HL-60 (cell line): ENCODE measurements around the gene TIE1.

ENCODE experiments used
- GABPA ChIP-seq: IDR thresholded peaks from 2 replicates; pipeline ENCODE4 v1.6.1; 2012; ENCODE audit warnings: low read depth
- POLR2AphosphoS5 ChIP-seq: IDR thresholded peaks from 2 replicates; pipeline ENCODE4 v1.6.1; 2012; ENCODE audit warnings: low read depth
- SPI1 ChIP-seq: IDR thresholded peaks from 2 replicates; pipeline ENCODE4 v1.6.1; 2012; ENCODE audit warnings: low read depth, mild to moderate bottlenecking, borderline replicate concordance
- TF ChIP-seq, protein P1 (sequence below): IDR thresholded peaks from one replicate; pipeline ENCODE4 v1.5.1; 2011; ENCODE audit warnings: low read length, control low read depth, inconsistent platforms; ENCODE audit not compliant: insufficient read depth

GRCh38 chr1:43253876-43254275 is 46.9 kb upstream of the TIE1 start:
- TF ChIP-seq, protein P1, sequence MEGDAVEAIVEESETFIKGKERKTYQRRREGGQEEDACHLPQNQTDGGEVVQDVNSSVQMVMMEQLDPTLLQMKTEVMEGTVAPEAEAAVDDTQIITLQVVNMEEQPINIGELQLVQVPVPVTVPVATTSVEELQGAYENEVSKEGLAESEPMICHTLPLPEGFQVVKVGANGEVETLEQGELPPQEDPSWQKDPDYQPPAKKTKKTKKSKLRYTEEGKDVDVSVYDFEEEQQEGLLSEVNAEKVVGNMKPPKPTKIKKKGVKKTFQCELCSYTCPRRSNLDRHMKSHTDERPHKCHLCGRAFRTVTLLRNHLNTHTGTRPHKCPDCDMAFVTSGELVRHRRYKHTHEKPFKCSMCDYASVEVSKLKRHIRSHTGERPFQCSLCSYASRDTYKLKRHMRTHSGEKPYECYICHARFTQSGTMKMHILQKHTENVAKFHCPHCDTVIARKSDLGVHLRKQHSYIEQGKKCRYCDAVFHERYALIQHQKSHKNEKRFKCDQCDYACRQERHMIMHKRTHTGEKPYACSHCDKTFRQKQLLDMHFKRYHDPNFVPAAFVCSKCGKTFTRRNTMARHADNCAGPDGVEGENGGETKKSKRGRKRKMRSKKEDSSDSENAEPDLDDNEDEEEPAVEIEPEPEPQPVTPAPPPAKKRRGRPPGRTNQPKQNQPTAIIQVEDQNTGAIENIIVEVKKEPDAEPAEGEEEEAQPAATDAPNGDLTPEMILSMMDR = no peak
- TF ChIP-seq POLR2AphosphoS5 (no peak), GABPA (no peak), SPI1 (no peak)
